ENCODE data around the gene MICA. TPM values are rescaled to one million over a fixed set of nuclear protein-coding genes. Genes with fewer than 3 reads are reported as not detected.

MICA gene
- polyA plus RNA-seq, 1 of the 3 experiments (the other 2 are of a cell fraction) = 28.8 TPM

DNA sequence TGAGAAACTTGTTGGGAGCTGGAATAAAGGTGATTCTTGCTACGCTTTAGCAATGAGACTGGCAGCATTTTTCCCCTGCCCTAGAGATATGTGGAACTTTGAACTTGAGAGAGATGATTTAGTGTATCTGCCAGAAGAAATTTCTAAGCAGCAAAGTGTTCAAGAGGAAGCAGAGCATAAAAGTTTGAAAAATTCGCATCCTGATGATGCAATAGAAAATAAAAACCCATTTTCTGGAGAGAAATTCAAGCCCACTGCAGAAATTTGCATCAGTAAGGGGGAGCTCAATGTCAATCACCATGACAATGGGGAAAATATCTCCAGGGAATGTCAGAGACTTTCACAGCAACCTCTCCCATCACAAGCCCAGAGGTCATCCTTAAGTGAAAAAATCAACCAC is 35.3 kb downstream of the MICA start:
- H4K20me1 ChIP-seq (ENCODE audit: insufficient read depth) = no peaks in the 10 kb centered on the region
- POLR2A ChIA-PET = no interaction called here
- CTCF ChIA-PET = no interaction called here
- no peaks in the 10 kb centered on the region for H3K9me3 ChIP-seq
- no peaks in the 10 kb centered on the region; a peak in 1 of 4 replicates for H3K4me1 ChIP-seq (ENCODE audit: control insufficient read depth in 1 of 2, insufficient read depth in 2 of 2, low read depth in 1 of 2, low read length in 1 of 2)
- no peak overlapping the region for H3K4me2 ChIP-seq
- 0% methylated on average over 2 of the region's 2 CpGs for WGBS (ENCODE audit: low lambda C conversion rate)
- no peak overlapping the region for H3K9ac ChIP-seq
- H3K27ac ChIP-seq (ENCODE audit: low read depth in 2 of 2, low read length in 1 of 2) = no peak overlapping the region
- no peak overlapping the region for H2AFZ ChIP-seq (ENCODE audit: low read depth)
- TF ChIP-seq FOXM1 (IDR thresholded peaks at IDR 0.05; ENCODE audit: low read depth) (no peak), RAD21 (IDR thresholded peaks at IDR 0.05; ENCODE audit: low read length) (no peak)
- H3K36me3 ChIP-seq (replicated peaks in 1 of 2; ENCODE audit: control insufficient read depth in 1 of 2, insufficient read depth in 2 of 2, low read length in 1 of 2) = no peaks in the 10 kb centered on the region
- DNase-seq = no peak
- H3K27me3 ChIP-seq (ENCODE audit: insufficient read depth) = peaks cover 17% of the 10 kb centered on the region; the same call in 1 of the 2 replicates
- H3K4me3 ChIP-seq (ENCODE audit: low read depth in 2 of 2, low read length in 1 of 2) = no peak overlapping the region
- no peaks in the 10 kb centered on the region for H3K9me2 ChIP-seq
- no peaks in the 10 kb centered on the region for H3K79me2 ChIP-seq (ENCODE audit: insufficient read depth)
- no peaks in the 10 kb centered on the region for H3F3A ChIP-seq (replicated peaks; ENCODE audit: insufficient read depth)

GRCh38 chr6:31441365-31442267 is 38.2 kb downstream of the MICA start:
- H3K27ac ChIP-seq (ENCODE audit: low read depth in 2 of 2, low read length in 1 of 2) = no peak overlapping the region
- H3K9ac ChIP-seq = no peak overlapping the region
- H3K4me3 ChIP-seq (ENCODE audit: low read depth in 2 of 2, low read length in 1 of 2) = peak overlapping the region in 1 of 2 experiments; percentile 37; a peak in 1 of 4 replicates
- H3K9me2 ChIP-seq = no peaks in the 10 kb centered on the region
- 14% methylated on average over 20 of the region's 28 CpGs for WGBS (ENCODE audit: low lambda C conversion rate)
- H3K4me1 ChIP-seq (ENCODE audit: control insufficient read depth in 1 of 2, insufficient read depth in 2 of 2, low read depth in 1 of 2, low read length in 1 of 2) = no peaks in the 10 kb centered on the region; a peak in 1 of 4 replicates
- no peaks in the 10 kb centered on the region for H3K9me3 ChIP-seq
- no peaks in the 10 kb centered on the region for H3K36me3 ChIP-seq (replicated peaks in 1 of 2; ENCODE audit: control insufficient read depth in 1 of 2, insufficient read depth in 2 of 2, low read length in 1 of 2)
- H3K27me3 ChIP-seq (ENCODE audit: insufficient read depth) = peaks cover 35% of the 10 kb centered on the region; the same call in 1 of the 2 replicates
- peak; percentile 75 for DNase-seq
- no peak overlapping the region for H2AFZ ChIP-seq (ENCODE audit: low read depth)
- peak overlapping the region; percentile 66 for H3K4me2 ChIP-seq
- ChIA-PET CTCF (interaction anchor here (0.6 to 2.0 kb wide), 13 partner anchors 10 to 157 kb away, joined by 3 to 20 read pairs (median 4); partner anchors contain the start of gene MICA), POLR2A (no interaction called here)
- no peaks in the 10 kb centered on the region for H3K79me2 ChIP-seq (ENCODE audit: insufficient read depth)
- no peaks in the 10 kb centered on the region for H3F3A ChIP-seq (replicated peaks; ENCODE audit: insufficient read depth)
- no peaks in the 10 kb centered on the region for H4K20me1 ChIP-seq (ENCODE audit: insufficient read depth)
- TF ChIP-seq SMC3 (IDR thresholded peaks at IDR 0.05; ENCODE audit: low read depth, low read length) (peak; percentile 70), RAD21 (IDR thresholded peaks at IDR 0.05; ENCODE audit: low read length) (peak; percentile 68), MEF2A (IDR thresholded peaks at IDR 0.05; ENCODE audit: borderline replicate concordance, low read depth) (no peak)
- TF ChIP-seq, protein P1, sequence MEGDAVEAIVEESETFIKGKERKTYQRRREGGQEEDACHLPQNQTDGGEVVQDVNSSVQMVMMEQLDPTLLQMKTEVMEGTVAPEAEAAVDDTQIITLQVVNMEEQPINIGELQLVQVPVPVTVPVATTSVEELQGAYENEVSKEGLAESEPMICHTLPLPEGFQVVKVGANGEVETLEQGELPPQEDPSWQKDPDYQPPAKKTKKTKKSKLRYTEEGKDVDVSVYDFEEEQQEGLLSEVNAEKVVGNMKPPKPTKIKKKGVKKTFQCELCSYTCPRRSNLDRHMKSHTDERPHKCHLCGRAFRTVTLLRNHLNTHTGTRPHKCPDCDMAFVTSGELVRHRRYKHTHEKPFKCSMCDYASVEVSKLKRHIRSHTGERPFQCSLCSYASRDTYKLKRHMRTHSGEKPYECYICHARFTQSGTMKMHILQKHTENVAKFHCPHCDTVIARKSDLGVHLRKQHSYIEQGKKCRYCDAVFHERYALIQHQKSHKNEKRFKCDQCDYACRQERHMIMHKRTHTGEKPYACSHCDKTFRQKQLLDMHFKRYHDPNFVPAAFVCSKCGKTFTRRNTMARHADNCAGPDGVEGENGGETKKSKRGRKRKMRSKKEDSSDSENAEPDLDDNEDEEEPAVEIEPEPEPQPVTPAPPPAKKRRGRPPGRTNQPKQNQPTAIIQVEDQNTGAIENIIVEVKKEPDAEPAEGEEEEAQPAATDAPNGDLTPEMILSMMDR (IDR thresholded peaks at IDR 0.05) = peak; percentile 82

DNA sequence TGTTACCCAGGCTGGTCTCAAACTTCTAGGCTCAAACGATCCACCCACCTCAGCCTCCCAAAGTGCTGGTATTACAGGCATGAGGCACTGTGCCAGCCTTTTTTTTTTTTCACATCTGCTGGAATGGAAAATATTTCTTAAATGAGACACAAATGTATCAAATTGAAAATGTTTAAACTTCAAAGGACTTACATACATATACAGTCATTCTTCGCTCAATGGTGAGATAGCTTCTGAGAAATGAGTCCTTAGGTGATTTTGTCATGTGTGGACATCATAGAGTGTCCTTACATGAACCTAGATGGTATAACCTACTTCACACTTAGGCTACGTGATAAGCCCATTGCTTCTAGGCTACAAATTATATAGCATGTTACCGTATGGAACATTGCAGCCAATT is 43.1 kb downstream of the MICA start:
- Histone ChIP-seq H3K9ac (no peak overlapping the region), H3F3A (replicated peaks; ENCODE audit: insufficient read depth) (no peaks in the 10 kb centered on the region), H3K36me3 (replicated peaks in 1 of 2; ENCODE audit: control insufficient read depth in 1 of 2, insufficient read depth in 2 of 2, low read length in 1 of 2) (no peaks in the 10 kb centered on the region), H3K9me3 (no peaks in the 10 kb centered on the region), H3K4me3 (ENCODE audit: low read depth in 2 of 2, low read length in 1 of 2) (no peak overlapping the region), H3K27me3 (ENCODE audit: insufficient read depth) (peaks cover 31% of the 10 kb centered on the region; the same call in 1 of the 2 replicates), H3K4me1 (ENCODE audit: control insufficient read depth in 1 of 2, insufficient read depth in 2 of 2, low read depth in 1 of 2, low read length in 1 of 2) (no peaks in the 10 kb centered on the region; a peak in 1 of 4 replicates), H3K27ac (ENCODE audit: low read depth in 2 of 2, low read length in 1 of 2) (no peak overlapping the region), H2AFZ (ENCODE audit: low read depth) (no peak overlapping the region), H3K79me2 (ENCODE audit: insufficient read depth) (no peaks in the 10 kb centered on the region), H4K20me1 (ENCODE audit: insufficient read depth) (no peaks in the 10 kb centered on the region), H3K4me2 (no peak overlapping the region), H3K9me2 (no peaks in the 10 kb centered on the region)
- DNase-seq = no peak
- WGBS (ENCODE audit: low lambda C conversion rate) = 26% methylated on average over 4 of the region's 4 CpGs
- ChIA-PET CTCF (interaction anchor here (0.7 kb wide), 1 partner anchor 15 kb away, joined by 3 read pairs; no protein-coding TSS in a partner anchor), POLR2A (no interaction called here)
- no peak for TF ChIP-seq SIN3A (IDR thresholded peaks at IDR 0.05; ENCODE audit: borderline replicate concordance, low read depth, low read length)
- no peak for TF ChIP-seq RFX5 (IDR thresholded peaks at IDR 0.05; ENCODE audit: low read length)
- no peak for TF ChIP-seq FOSL2 (IDR thresholded peaks at IDR 0.05; ENCODE audit: borderline replicate concordance, low read depth)
- TF ChIP-seq EP300 (IDR thresholded peaks at IDR 0.05; ENCODE audit: borderline replicate concordance in 1 of 2, low read depth in 1 of 2, low read length in 1 of 2) = no peak
- TF ChIP-seq, protein P2, sequence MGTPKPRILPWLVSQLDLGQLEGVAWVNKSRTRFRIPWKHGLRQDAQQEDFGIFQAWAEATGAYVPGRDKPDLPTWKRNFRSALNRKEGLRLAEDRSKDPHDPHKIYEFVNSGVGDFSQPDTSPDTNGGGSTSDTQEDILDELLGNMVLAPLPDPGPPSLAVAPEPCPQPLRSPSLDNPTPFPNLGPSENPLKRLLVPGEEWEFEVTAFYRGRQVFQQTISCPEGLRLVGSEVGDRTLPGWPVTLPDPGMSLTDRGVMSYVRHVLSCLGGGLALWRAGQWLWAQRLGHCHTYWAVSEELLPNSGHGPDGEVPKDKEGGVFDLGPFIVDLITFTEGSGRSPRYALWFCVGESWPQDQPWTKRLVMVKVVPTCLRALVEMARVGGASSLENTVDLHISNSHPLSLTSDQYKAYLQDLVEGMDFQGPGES (IDR thresholded peaks at IDR 0.05; ENCODE audit: low read depth, low read length) = no peak
- TF ChIP-seq TAF1 (IDR thresholded peaks at IDR 0.05; ENCODE audit: borderline replicate concordance, low read depth, low read length) = no peak
- TF ChIP-seq, protein P3, sequence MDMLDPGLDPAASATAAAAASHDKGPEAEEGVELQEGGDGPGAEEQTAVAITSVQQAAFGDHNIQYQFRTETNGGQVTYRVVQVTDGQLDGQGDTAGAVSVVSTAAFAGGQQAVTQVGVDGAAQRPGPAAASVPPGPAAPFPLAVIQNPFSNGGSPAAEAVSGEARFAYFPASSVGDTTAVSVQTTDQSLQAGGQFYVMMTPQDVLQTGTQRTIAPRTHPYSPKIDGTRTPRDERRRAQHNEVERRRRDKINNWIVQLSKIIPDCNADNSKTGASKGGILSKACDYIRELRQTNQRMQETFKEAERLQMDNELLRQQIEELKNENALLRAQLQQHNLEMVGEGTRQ (IDR thresholded peaks at IDR 0.05; ENCODE audit: borderline replicate concordance, low read depth, low read length) = no peak
- TF ChIP-seq, protein P4, sequence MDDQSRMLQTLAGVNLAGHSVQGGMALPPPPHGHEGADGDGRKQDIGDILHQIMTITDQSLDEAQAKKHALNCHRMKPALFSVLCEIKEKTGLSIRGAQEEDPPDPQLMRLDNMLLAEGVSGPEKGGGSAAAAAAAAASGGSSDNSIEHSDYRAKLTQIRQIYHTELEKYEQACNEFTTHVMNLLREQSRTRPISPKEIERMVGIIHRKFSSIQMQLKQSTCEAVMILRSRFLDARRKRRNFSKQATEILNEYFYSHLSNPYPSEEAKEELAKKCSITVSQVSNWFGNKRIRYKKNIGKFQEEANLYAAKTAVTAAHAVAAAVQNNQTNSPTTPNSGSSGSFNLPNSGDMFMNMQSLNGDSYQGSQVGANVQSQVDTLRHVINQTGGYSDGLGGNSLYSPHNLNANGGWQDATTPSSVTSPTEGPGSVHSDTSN (IDR thresholded peaks at IDR 0.05) = no peak
- TF ChIP-seq ELF1 (IDR thresholded peaks at IDR 0.05) = no peak
- no peak for TF ChIP-seq CHD2 (IDR thresholded peaks at IDR 0.05; ENCODE audit: low read length, partially characterized antibody)
